Measurements from ENCODE around the gene CCDC85C. TPM values are rescaled to one million over a fixed set of nuclear protein-coding genes. Genes with fewer than 3 reads are reported as not detected.

The CCDC85C gene
- total and polyA plus RNA-seq, 2 experiments from 2014 or later: 4.5 to 24.9 TPM

DNA sequence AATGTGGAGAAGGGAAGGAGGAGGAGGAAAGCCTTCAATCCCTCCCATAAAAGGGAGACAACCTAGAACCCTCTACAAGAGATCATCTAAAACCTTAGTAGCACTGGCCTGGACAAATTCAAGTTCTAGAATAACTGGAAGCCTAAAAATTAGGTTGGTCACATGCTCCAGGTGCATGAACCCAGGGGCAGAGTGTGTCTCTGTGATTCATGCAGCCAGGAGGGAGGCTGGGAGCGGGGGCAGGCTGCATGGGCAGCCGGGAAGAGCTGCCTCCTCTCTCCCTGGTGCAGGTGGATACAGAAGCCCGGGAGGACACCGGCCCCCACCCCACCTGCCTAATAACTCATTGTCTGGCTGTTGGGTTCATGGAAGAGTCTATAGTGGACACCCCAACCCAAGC lies 38.6 kb downstream of the CCDC85C start:
- TF ChIP-seq, protein P1, sequence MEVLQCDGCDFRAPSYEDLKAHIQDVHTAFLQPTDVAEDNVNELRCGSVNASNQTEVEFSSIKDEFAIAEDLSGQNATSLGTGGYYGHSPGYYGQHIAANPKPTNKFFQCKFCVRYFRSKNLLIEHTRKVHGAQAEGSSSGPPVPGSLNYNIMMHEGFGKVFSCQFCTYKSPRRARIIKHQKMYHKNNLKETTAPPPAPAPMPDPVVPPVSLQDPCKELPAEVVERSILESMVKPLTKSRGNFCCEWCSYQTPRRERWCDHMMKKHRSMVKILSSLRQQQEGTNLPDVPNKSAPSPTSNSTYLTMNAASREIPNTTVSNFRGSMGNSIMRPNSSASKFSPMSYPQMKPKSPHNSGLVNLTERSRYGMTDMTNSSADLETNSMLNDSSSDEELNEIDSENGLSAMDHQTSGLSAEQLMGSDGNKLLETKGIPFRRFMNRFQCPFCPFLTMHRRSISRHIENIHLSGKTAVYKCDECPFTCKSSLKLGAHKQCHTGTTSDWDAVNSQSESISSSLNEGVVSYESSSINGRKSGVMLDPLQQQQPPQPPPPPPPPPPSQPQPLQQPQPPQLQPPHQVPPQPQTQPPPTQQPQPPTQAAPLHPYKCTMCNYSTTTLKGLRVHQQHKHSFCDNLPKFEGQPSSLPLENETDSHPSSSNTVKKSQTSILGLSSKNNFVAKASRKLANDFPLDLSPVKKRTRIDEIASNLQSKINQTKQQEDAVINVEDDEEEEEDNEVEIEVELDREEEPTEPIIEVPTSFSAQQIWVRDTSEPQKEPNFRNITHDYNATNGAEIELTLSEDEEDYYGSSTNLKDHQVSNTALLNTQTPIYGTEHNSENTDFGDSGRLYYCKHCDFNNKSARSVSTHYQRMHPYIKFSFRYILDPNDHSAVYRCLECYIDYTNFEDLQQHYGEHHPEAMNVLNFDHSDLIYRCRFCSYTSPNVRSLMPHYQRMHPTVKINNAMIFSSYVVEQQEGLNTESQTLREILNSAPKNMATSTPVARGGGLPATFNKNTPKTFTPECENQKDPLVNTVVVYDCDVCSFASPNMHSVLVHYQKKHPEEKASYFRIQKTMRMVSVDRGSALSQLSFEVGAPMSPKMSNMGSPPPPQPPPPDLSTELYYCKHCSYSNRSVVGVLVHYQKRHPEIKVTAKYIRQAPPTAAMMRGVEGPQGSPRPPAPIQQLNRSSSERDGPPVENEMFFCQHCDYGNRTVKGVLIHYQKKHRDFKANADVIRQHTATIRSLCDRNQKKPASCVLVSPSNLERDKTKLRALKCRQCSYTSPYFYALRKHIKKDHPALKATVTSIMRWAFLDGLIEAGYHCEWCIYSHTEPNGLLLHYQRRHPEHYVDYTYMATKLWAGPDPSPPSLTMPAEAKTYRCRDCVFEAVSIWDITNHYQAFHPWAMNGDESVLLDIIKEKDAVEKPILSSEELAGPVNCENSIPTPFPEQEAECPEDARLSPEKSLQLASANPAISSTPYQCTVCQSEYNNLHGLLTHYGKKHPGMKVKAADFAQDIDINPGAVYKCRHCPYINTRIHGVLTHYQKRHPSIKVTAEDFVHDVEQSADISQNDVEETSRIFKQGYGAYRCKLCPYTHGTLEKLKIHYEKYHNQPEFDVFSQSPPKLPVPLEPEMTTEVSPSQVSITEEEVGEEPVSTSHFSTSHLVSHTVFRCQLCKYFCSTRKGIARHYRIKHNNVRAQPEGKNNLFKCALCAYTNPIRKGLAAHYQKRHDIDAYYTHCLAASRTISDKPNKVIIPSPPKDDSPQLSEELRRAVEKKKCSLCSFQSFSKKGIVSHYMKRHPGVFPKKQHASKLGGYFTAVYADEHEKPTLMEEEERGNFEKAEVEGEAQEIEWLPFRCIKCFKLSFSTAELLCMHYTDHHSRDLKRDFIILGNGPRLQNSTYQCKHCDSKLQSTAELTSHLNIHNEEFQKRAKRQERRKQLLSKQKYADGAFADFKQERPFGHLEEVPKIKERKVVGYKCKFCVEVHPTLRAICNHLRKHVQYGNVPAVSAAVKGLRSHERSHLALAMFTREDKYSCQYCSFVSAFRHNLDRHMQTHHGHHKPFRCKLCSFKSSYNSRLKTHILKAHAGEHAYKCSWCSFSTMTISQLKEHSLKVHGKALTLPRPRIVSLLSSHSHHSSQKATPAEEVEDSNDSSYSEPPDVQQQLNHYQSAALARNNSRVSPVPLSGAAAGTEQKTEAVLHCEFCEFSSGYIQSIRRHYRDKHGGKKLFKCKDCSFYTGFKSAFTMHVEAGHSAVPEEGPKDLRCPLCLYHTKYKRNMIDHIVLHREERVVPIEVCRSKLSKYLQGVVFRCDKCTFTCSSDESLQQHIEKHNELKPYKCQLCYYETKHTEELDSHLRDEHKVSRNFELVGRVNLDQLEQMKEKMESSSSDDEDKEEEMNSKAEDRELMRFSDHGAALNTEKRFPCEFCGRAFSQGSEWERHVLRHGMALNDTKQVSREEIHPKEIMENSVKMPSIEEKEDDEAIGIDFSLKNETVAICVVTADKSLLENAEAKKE (CRISPR knock-in tag; IDR thresholded peaks at IDR 0.05): no peak
- TF ChIP-seq ZNF114 (CRISPR knock-in tag; IDR thresholded peaks at IDR 0.05) (no peak), JUNB (IDR thresholded peaks at IDR 0.05; ENCODE audit: unreplicated experiment) (no peak), ZNF331 (CRISPR knock-in tag; IDR thresholded peaks at IDR 0.05; ENCODE audit: low read depth) (no peak), EZH2 (IDR thresholded peaks at IDR 0.05; ENCODE audit: low read depth, unreplicated experiment) (no peak), EZH2phosphoT487 (IDR thresholded peaks at IDR 0.05; ENCODE audit: unreplicated experiment) (no peak), NANOG (IDR thresholded peaks at IDR 0.05; ENCODE audit: borderline replicate concordance) (no peak), STAT1 (IDR thresholded peaks at IDR 0.05; ENCODE audit: unreplicated experiment) (no peak), CREB1 (CRISPR knock-in tag; IDR thresholded peaks at IDR 0.05; ENCODE audit: low read depth) (no peak), POLR2AphosphoS5 (IDR thresholded peaks at IDR 0.05; ENCODE audit: low read depth) (no peak)
- TF ChIP-seq, protein P2, sequence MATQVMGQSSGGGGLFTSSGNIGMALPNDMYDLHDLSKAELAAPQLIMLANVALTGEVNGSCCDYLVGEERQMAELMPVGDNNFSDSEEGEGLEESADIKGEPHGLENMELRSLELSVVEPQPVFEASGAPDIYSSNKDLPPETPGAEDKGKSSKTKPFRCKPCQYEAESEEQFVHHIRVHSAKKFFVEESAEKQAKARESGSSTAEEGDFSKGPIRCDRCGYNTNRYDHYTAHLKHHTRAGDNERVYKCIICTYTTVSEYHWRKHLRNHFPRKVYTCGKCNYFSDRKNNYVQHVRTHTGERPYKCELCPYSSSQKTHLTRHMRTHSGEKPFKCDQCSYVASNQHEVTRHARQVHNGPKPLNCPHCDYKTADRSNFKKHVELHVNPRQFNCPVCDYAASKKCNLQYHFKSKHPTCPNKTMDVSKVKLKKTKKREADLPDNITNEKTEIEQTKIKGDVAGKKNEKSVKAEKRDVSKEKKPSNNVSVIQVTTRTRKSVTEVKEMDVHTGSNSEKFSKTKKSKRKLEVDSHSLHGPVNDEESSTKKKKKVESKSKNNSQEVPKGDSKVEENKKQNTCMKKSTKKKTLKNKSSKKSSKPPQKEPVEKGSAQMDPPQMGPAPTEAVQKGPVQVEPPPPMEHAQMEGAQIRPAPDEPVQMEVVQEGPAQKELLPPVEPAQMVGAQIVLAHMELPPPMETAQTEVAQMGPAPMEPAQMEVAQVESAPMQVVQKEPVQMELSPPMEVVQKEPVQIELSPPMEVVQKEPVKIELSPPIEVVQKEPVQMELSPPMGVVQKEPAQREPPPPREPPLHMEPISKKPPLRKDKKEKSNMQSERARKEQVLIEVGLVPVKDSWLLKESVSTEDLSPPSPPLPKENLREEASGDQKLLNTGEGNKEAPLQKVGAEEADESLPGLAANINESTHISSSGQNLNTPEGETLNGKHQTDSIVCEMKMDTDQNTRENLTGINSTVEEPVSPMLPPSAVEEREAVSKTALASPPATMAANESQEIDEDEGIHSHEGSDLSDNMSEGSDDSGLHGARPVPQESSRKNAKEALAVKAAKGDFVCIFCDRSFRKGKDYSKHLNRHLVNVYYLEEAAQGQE (IDR thresholded peaks at IDR 0.05; ENCODE audit: unreplicated experiment): no peak
- TF ChIP-seq, protein P3, sequence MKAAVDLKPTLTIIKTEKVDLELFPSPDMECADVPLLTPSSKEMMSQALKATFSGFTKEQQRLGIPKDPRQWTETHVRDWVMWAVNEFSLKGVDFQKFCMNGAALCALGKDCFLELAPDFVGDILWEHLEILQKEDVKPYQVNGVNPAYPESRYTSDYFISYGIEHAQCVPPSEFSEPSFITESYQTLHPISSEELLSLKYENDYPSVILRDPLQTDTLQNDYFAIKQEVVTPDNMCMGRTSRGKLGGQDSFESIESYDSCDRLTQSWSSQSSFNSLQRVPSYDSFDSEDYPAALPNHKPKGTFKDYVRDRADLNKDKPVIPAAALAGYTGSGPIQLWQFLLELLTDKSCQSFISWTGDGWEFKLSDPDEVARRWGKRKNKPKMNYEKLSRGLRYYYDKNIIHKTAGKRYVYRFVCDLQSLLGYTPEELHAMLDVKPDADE (IDR thresholded peaks at IDR 0.05): no peak
- TF ChIP-seq, protein P4, sequence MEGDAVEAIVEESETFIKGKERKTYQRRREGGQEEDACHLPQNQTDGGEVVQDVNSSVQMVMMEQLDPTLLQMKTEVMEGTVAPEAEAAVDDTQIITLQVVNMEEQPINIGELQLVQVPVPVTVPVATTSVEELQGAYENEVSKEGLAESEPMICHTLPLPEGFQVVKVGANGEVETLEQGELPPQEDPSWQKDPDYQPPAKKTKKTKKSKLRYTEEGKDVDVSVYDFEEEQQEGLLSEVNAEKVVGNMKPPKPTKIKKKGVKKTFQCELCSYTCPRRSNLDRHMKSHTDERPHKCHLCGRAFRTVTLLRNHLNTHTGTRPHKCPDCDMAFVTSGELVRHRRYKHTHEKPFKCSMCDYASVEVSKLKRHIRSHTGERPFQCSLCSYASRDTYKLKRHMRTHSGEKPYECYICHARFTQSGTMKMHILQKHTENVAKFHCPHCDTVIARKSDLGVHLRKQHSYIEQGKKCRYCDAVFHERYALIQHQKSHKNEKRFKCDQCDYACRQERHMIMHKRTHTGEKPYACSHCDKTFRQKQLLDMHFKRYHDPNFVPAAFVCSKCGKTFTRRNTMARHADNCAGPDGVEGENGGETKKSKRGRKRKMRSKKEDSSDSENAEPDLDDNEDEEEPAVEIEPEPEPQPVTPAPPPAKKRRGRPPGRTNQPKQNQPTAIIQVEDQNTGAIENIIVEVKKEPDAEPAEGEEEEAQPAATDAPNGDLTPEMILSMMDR (conservative IDR thresholded peaks at IDR 0.05; ENCODE audit: low read depth in 2 of 2): no peak
- H3K79me2 ChIP-seq (replicated peaks; ENCODE audit: insufficient read depth): peaks cover 70% of the 10 kb centered on the region
- H2AFZ ChIP-seq: no peak overlapping the region
- no peak overlapping the region for H3K4me2 ChIP-seq
- peaks cover 31% of the 10 kb centered on the region for H3K4me1 ChIP-seq (ENCODE audit: insufficient read depth)
- ATAC-seq: no peak
- DNase-seq (ENCODE audit: low spot score): no peak
- Mint-ChIP-seq H3K27ac (0 out of 2 replicates have a peak overlapping the region, but pooled peaks have one; percentile 59), H3K36me3 (ENCODE audit: low read depth) (no peaks in the 10 kb centered on the region), H3K9me3 (no peaks in the 10 kb centered on the region), H3K4me3 (no peak overlapping the region), H3K4me1 (peaks cover 84% of the 10 kb centered on the region), H3K27me3 (ENCODE audit: insufficient read depth, low read depth, poor library complexity) (peaks cover 15% of the 10 kb centered on the region)
- H3K9me2 ChIP-seq (ENCODE audit: insufficient read depth): no peaks in the 10 kb centered on the region
- no peak overlapping the region for H3K27ac ChIP-seq (ENCODE audit: low read depth)
- H3K4me3 ChIP-seq: no peak overlapping the region
- peaks cover 6% of the 10 kb centered on the region; the same call in 1 of the 2 replicates for H4K20me1 ChIP-seq (replicated peaks; ENCODE audit: insufficient read depth)
- H3K36me3 ChIP-seq (ENCODE audit: insufficient read depth): no peaks in the 10 kb centered on the region
- H3K27me3 ChIP-seq (ENCODE audit: insufficient read depth): no peaks in the 10 kb centered on the region
- 0 out of 2 replicates have a peak, but pooled peaks cover 5% of the 10 kb centered on the region for H3F3A ChIP-seq (replicated peaks; ENCODE audit: low read depth)
